Astrocyte (in vitro differentiated cells and primary cell): ENCODE results near the gene RRM1. TPM values are rescaled to one million over a fixed set of nuclear protein-coding genes. Genes with fewer than 3 reads are reported as not detected.

ENCODE experiments used
- DNase-seq: peaks from one replicate; pipeline ENCODE4 v3.0.0-alpha.2; 2010; ENCODE audit warnings: low read depth
- FAIRE-seq: peaks from 2 replicates; lab custom pipeline; 2011; peaks lifted over from hg19 to GRCh38; lab: Jason Lieb, UNC
- H2AFZ ChIP-seq: 2 replicates; pipeline ENCODE4 v1.6.0; 2012; ENCODE audit warnings: low read depth, low read length, inconsistent platforms
- H3K27ac ChIP-seq: 2 replicates; pipeline ENCODE4 v1.5.1; 2011; ENCODE audit warnings: low read depth, low read length, inconsistent platforms
- H3K27me3 ChIP-seq: 2 replicates; pipeline ENCODE4 v1.6.0; 2011; ENCODE audit warnings: low read length, inconsistent platforms; ENCODE audit not compliant: insufficient read depth
- H3K36me3 ChIP-seq: 2 replicates; pipeline ENCODE4 v1.5.1; 2011; ENCODE audit warnings: low read length, inconsistent platforms; ENCODE audit not compliant: insufficient read depth
- H3K4me1 ChIP-seq: 2 replicates; pipeline ENCODE4 v1.5.1; 2011; ENCODE audit warnings: low read length, inconsistent platforms; ENCODE audit not compliant: insufficient read depth
- H3K4me2 ChIP-seq: 2 replicates; pipeline ENCODE4 v1.6.0; 2012; ENCODE audit warnings: low read length, inconsistent platforms
- H3K4me3 ChIP-seq: 2 replicates; pipeline ENCODE4 v1.5.1; 2011; ENCODE audit warnings: low read depth, mild to moderate bottlenecking, low read length, inconsistent platforms; ENCODE audit not compliant: insufficient read depth
- H3K79me2 ChIP-seq: 2 replicates; pipeline ENCODE4 v1.6.0; 2012; ENCODE audit warnings: mild to moderate bottlenecking, low read length, inconsistent platforms; ENCODE audit not compliant: insufficient read depth
- H3K9ac ChIP-seq: 2 replicates; pipeline ENCODE4 v1.6.0; 2012; ENCODE audit warnings: mild to moderate bottlenecking, low read length, inconsistent platforms
- H3K9me3 ChIP-seq: 2 replicates; pipeline ENCODE4 v1.5.1; 2012; ENCODE audit warnings: low read depth, mild to moderate bottlenecking, low read length, inconsistent platforms; ENCODE audit not compliant: insufficient read depth
- H4K20me1 ChIP-seq: 2 replicates; pipeline ENCODE4 v1.6.0; 2012; ENCODE audit warnings: low read length, inconsistent platforms; ENCODE audit not compliant: insufficient read depth
- H3K27ac Mint-ChIP-seq: one replicate; pipeline ENCODE4 v1.8.0; 2021; ENCODE audit warnings: mild to moderate bottlenecking, mixed read lengths; ENCODE audit not compliant: unreplicated experiment
- H3K27me3 Mint-ChIP-seq: one replicate; pipeline ENCODE4 v1.8.0; 2021; ENCODE audit warnings: low read depth, mixed read lengths; ENCODE audit not compliant: unreplicated experiment
- H3K36me3 Mint-ChIP-seq: one replicate; pipeline ENCODE4 v1.8.0; 2021; ENCODE audit warnings: low read depth, mixed read lengths; ENCODE audit not compliant: unreplicated experiment
- H3K4me1 Mint-ChIP-seq: one replicate; pipeline ENCODE4 v1.8.0; 2021; ENCODE audit warnings: low read depth, mixed read lengths; ENCODE audit not compliant: unreplicated experiment
- H3K4me3 Mint-ChIP-seq: one replicate; pipeline ENCODE4 v1.8.0; 2021; ENCODE audit warnings: mild to moderate bottlenecking, moderate library complexity, mixed read lengths; ENCODE audit not compliant: unreplicated experiment
- H3K9me3 Mint-ChIP-seq: one replicate; pipeline ENCODE4 v1.8.0; 2021; ENCODE audit warnings: mild to moderate bottlenecking, mixed read lengths; ENCODE audit not compliant: unreplicated experiment
- EZH2 ChIP-seq: IDR thresholded peaks from 2 replicates; pipeline ENCODE4 v1.6.1; 2012; ENCODE audit warnings: mild to moderate bottlenecking, low read length, inconsistent platforms; ENCODE audit not compliant: insufficient read depth
- total RNA-seq: library from RNA; stranded (reverse); gene quantifications from 2 replicates; pipeline ENCODE4 v1.2.1, GENCODE V29; 2021
- TF ChIP-seq, protein P1 (sequence below): IDR thresholded peaks from 2 replicates; pipeline ENCODE4 v1.5.1; 2011; ENCODE audit warnings: low read depth, mild to moderate bottlenecking, inconsistent platforms, low read length, moderate library complexity; ENCODE audit not compliant: insufficient read depth

The RRM1 gene
- total RNA-seq, 1 donor from 2014 or later = 26.2 TPM

- H4K20me1 ChIP-seq = no peaks in the 10 kb centered on the region
- H3K36me3 ChIP-seq = no peaks in the 10 kb centered on the region
- no peak overlapping the region for H3K9ac ChIP-seq
- Mint-ChIP-seq H3K9me3 (no peaks in the 10 kb centered on the region), H3K27ac (no peak overlapping the region), H3K36me3 (peaks cover 4% of the 10 kb centered on the region), H3K4me3 (no peak overlapping the region), H3K27me3 (no peaks in the 10 kb centered on the region), H3K4me1 (peaks cover 7% of the 10 kb centered on the region)
- no peak overlapping the region for H3K4me2 ChIP-seq
- no peaks in the 10 kb centered on the region for H3K9me3 ChIP-seq
- H3K4me1 ChIP-seq = no peaks in the 10 kb centered on the region
- H3K27ac ChIP-seq = no peak overlapping the region
- no peak overlapping the region for H2AFZ ChIP-seq
- H3K79me2 ChIP-seq = no peaks in the 10 kb centered on the region
- no peaks in the 10 kb centered on the region for H3K27me3 ChIP-seq
- DNase-seq (no peak), FAIRE-seq (no peak)
- H3K4me3 ChIP-seq = no peak overlapping the region
- TF ChIP-seq EZH2 = no peak
- TF ChIP-seq, protein P1, sequence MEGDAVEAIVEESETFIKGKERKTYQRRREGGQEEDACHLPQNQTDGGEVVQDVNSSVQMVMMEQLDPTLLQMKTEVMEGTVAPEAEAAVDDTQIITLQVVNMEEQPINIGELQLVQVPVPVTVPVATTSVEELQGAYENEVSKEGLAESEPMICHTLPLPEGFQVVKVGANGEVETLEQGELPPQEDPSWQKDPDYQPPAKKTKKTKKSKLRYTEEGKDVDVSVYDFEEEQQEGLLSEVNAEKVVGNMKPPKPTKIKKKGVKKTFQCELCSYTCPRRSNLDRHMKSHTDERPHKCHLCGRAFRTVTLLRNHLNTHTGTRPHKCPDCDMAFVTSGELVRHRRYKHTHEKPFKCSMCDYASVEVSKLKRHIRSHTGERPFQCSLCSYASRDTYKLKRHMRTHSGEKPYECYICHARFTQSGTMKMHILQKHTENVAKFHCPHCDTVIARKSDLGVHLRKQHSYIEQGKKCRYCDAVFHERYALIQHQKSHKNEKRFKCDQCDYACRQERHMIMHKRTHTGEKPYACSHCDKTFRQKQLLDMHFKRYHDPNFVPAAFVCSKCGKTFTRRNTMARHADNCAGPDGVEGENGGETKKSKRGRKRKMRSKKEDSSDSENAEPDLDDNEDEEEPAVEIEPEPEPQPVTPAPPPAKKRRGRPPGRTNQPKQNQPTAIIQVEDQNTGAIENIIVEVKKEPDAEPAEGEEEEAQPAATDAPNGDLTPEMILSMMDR = no peak
These were observed 34.2 kb upstream of the RRM1 start for GRCh38 chr11:4060182-4060923.

- no peaks in the 10 kb centered on the region for H3K27me3 ChIP-seq
These were observed 32.9 kb upstream of the RRM1 start for GRCh38 chr11:4061700-4062099.

More at GRCh38 chr11:4061700-4062099, 32.9 kb upstream of the RRM1 start:
- Mint-ChIP-seq H3K9me3 (no peaks in the 10 kb centered on the region), H3K27ac (no peak overlapping the region), H3K36me3 (peaks cover 4% of the 10 kb centered on the region), H3K4me3 (no peak overlapping the region), H3K4me1 (peaks cover 15% of the 10 kb centered on the region), H3K27me3 (no peaks in the 10 kb centered on the region)
- H3K27ac ChIP-seq = no peak overlapping the region
- H3K36me3 ChIP-seq = no peaks in the 10 kb centered on the region
- no peaks in the 10 kb centered on the region for H3K9me3 ChIP-seq
- H3K79me2 ChIP-seq = no peaks in the 10 kb centered on the region
- H4K20me1 ChIP-seq = no peaks in the 10 kb centered on the region
- no peak for FAIRE-seq
- no peak overlapping the region for H2AFZ ChIP-seq
- H3K4me3 ChIP-seq = no peak overlapping the region
- no peak for DNase-seq
- no peak overlapping the region for H3K9ac ChIP-seq
- H3K4me2 ChIP-seq = no peak overlapping the region
- TF ChIP-seq, protein P1 = no peak
- no peak for TF ChIP-seq EZH2
- H3K4me1 ChIP-seq = peaks cover 4% of the 10 kb centered on the region
